Measurements from ENCODE around the gene HOATZ.

DNA sequence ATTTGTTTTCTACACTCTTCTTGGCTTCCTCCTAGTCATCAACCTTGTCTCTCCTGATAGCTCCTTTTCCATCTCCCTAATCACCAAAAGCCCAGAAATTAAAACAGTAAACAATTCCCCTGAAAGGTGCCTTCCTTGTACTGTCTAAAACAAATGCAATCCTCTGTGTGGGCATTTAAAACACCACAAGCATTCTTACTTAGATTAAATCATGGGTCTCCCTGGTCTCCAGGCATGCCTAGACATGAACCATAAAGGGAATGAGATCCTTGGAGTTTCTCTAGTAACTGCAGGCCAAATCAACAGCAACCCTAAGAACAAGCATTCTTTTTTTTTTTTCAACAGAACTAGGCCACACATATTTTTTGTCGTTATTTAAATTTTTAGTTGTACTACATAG is 4.3 kb upstream of the HOATZ start:
- TF ChIP-seq, protein P1, sequence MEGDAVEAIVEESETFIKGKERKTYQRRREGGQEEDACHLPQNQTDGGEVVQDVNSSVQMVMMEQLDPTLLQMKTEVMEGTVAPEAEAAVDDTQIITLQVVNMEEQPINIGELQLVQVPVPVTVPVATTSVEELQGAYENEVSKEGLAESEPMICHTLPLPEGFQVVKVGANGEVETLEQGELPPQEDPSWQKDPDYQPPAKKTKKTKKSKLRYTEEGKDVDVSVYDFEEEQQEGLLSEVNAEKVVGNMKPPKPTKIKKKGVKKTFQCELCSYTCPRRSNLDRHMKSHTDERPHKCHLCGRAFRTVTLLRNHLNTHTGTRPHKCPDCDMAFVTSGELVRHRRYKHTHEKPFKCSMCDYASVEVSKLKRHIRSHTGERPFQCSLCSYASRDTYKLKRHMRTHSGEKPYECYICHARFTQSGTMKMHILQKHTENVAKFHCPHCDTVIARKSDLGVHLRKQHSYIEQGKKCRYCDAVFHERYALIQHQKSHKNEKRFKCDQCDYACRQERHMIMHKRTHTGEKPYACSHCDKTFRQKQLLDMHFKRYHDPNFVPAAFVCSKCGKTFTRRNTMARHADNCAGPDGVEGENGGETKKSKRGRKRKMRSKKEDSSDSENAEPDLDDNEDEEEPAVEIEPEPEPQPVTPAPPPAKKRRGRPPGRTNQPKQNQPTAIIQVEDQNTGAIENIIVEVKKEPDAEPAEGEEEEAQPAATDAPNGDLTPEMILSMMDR (IDR thresholded peaks at IDR 0.05) = no peak
- no peak for TF ChIP-seq POLR2A (IDR thresholded peaks at IDR 0.05)

Data from lower leg skin (tissue), 3 donors.